Kidney glomerular epithelial cell (primary cell): ENCODE data around the gene IL1F10.
"Not testable (repeated sequence)": the region's sequence is repeated elsewhere in the genome, so short reads cannot be mapped to it uniquely, and the experiment has no call there.

Experiments used
- DNase-seq: peaks from one replicate; lab custom pipeline; 2025; lab: John Stamatoyannopoulos, UW

IL1F10 gene

DNA sequence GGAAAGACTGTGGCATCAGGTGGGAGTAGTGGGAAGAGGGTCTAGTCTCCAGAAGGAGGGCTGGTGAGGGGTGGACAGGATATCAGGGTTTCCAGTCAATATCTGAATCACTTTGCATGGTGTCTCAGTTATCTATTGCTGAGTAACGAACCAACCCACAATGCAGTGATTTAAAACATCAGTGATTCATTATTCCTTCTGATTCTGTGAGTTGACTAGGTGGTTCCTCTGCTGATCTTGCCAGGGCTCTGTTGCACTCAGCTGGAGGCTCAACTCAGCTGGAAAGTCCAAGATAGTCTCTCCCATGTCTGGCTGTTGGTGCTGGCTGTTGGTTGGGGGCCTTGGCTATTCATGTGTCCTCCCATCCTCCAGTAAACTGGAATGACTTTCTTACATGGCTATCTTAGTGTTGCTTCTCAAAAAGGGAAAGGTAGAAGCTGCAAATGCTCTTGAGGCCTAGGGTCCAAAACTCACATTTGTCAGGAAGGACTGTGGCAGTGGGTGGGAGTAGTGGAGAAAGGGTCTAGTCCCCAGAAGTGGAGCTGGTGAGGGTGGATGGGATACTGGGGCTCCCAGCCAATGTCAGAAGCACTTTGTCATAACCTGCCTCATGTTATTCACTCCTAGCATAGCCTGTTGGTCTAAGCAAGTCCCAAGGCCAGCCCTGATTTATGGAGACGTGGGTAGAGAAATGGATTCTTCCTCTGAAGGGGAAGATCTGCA lies 13.9 kb downstream of the IL1F10 start:
- no peak for DNase-seq

- no peak for DNase-seq
These were observed 15.5 kb downstream of the IL1F10 start for GRCh38 chr2:113083296-113083695.

DNA sequence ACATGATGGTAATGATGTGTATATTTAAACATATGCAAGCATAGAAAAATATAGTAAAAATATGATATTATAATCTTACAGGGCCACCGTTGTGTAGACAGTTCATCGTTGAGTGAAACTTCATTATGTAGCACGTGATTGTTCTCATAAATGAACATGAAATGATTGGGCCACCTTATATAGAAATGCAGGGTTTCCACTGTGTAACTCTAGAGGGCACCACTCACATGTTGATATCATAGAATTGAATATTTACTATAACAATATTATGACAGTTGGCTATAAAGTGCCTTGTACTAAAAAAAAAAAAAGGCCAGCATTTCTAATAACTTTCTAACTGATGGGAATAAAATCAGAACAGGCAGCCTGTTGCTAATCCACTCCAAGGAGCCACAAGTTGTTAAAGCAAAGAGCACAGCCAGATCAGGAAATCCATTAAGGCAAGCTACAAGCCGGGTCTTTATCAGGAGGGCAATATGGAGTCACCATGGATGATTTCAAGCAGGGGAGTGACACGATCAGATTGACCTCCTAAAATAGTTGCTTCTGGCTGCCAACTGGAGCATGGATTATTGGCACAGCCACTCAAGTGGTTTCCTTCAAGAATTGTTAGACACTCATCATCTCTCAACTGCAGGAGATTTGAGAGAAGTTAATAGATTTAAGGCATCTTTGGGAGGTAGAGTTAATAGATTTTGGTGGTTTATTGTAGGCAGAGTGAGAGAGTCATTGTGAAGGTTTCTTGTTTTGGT lies 16.7 kb downstream of the IL1F10 start:
- no peak for DNase-seq

DNA sequence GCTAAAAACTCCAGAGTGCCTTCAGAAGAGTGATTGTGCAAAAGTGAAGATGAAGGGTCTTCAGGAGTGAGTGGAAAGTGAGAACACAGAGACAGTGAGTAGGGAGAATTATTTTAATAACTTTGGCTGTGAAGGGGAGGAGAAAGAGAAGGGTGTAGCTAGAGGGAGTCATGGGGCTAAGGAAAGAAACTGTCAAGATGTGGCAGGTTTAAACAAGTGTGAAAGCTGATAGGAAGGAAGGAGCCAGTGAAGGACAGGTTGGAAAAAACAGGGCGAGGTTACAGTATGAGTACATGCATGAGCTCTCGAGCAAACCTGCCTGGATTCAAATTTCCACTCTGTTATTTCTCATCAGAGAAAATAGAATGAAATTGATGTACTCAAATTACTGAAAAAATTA lies 17.8 kb downstream of the IL1F10 start:
- no peak for DNase-seq

DNA sequence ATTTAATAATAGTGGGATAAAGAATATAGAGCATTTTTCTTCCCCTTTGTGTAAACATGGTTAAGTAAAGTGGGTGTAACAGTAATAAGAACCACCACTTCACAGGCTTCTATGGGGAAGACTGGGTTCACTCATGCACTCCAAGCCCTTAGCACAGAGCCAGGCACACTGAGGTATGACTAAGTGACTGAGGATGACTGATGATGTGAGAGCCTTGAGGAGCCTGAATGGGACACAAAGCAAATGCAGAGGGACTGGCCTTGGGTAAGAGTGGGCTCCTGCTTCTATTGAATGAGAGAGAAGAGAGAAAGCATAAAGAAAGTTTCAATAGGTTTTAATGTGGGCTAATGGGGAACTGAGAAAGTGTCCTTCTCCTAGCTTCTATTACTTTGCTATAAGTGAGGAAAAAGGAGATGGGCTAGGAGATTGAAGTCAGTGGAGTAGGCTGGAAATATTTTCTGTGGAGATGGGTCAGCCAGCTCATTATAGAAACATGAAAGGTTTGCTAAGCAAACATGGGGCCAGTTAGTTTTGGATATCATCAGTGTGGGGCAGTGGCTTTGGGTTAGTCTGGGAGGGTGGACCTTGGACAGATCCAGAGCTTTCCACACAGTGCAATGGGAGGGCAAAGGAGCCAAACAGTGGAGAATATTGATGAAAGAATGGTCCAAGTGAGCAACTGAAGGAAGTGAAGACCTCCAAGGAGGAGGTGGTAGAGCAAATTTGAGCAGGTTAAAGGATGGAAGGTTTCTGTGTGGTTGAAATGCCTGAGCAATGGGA lies 20.6 kb downstream of the IL1F10 start:
- DNase-seq, result no peak

GRCh38 chr2:113089916-113090315 lies 22.1 kb downstream of the IL1F10 start:
- no peak for DNase-seq

DNA sequence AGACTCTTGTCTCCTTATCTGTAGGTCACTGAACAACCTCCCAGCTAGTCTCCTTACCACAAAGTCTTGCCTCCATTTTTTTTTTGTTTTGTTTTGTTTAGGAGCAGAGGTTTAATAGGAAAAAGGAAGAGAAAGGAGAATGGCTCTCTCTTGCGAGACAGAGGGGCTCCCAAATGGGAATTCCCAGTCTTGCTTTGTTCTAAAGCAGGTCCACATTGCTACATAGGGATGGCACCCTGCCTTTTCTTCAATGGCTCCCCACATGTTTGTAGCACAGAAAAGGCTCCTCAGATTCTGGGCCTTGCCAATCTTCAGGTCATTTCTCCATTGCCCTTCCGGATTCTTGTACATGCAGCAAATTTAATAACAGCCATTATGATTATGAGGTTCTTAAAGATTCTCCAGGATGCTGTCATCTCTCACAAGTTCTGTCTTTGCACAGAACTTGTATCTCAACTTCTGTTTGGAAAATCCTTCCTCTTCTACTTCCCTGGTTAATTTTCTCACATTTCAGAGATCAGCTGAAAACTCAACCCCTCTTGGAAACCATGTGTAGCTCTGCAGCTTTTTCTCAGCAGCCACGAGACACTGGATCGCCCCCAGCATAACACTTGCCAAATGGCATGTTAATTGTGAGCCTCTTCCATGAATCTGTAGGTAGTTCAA lies 23.6 kb downstream of the IL1F10 start:
- no peak for DNase-seq

DNA sequence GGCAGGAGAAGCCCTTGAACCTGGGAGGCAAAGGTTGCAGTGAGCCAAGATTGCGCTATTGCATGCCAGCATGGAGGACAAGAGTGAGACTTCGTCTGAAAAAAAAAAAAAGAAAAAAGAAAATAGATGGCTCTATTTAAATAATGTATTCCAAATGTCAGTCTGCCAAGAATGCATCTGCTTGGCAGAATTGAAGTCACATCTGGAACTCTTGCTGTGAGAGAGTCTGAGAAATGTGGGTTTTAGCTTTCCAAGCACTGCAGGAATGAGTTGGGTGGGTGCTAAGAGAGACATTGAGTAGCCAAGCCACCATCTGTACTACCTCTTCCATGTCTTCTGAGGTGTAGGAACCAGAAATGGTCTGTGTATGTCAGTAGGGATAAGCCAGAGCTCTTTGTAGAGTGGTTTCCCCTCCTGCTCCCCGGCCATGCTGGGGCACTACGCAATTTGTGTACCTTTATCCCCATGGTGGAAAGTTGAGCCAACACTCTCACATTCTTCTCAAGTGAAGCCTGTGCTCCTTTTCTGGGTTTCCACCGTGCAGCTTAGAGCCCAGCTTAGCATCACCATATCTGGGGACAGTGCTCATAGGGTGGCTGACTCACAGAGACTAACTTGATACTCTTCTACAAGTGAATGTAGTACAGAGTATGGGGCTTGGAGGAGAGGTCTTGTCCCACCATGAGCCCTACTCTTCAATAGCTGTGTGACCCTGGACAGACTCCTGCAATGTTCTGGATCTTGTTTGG lies 25.3 kb downstream of the IL1F10 start:
- DNase-seq, result no peak

DNA sequence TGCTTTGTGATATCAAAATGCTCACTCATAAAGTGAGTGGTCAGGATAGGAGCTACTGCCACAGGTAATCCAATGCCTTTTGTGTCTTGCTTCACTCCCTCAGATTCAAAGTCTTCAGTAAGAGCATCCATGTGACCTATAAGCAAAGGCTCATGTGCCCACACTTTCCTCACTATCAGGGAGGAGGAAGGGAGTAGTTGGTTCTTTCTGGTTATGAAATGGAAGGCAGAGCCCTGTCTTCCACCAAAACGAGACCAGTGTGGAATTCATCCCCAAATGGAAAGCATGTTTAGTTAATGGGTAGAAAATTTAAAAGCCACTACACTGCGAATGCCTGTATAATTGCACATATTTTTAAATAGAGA lies 25.8 kb downstream of the IL1F10 start:
- DNase-seq, result no peak

DNA sequence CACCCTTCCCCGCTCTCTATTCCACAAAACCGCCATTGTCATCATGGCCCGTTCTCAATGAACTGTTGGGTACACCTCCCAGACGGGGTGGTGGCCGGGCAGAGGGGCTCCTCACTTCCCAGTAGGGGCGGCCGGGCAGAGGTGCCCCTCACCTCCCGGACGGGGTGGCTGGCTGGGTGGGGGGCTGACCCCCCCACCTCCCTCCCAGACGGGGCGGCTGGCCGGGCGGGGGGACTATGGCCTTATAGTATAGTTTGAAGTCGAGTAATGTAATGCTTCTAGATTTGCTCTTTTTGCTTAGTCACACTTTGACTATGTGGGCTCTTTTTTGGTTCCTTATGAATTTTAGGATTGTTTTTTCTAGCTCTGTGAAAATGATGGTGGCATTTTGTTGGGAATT lies 28.5 kb downstream of the IL1F10 start:
- DNase-seq, result not testable (repeated sequence)

DNA sequence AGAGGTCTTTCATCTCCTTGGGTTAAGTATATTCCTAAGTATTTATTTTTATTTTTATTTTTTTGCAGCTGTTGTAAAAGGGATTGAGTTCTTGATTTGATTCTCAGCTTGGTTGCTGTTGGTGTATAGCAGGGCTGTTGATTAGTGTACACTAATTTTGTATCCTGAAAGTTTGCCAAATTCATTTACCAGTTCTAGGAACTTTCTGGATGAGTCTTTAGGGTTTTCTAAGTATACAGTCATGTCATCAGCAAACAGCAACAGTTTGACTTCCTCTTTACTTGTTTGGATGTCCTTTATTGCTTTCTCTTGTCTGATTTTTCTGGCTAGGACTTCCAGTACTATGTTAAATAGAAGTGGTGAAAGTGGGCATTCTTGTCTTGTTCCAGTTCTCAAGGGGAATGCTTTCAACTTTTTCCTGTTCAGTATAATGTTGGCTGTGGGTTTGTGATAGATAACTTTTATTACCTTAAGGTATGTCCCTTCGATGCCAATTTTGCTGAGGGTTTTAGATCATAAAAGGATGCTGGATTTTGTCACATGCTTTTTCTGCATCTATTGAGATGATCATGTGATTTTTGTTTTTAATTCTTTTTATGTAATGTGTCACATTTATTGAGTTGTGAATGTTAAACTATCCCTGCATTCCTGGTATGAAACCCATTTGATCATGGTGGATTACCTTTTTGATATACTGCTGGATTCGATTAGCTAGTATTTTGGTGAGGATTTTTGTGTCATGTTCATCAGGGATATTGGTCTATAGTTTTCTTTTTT lies 29.3 kb downstream of the IL1F10 start:
- not testable (repeated sequence) for DNase-seq

DNA sequence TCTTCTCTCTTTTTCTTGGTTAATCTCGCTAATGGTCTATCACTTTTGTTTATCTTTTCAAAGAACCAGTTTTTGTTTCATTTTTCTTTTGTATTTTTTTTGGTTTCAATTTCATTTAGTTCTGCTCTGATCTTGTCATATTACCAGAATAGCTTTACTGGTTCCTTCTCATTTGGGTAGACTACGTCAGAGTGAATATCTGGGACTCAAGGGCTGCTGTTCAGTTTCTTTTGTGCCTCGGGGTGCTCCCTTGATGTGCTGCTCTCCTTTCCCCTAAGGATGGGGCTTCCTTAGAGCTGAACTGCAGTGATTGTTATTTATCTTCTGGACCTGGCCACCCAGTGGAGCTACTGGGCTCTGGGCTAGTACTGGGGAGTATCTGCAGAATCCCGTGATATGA lies 30.3 kb downstream of the IL1F10 start:
- DNase-seq, result no peak

DNA sequence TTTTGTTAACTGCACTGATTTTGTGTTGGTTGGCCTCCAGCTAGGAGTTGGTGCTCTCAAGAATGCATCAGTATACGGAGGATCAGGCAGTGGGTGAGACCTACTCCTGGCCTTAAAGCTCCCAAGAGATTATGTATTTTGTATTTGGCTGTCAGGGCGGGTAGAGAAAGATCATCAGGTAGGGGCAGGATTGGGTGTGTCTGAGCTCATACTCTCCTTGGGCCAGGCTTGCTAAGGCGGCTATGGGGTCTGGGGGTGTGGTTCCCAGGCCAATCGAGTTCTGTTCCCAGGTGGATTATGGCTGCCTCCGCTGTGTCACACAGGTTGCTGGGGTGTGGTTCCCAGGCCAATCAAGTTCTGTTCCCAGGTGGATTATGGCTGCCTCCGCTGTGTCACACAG lies 30.8 kb downstream of the IL1F10 start:
- no peak for DNase-seq

DNA sequence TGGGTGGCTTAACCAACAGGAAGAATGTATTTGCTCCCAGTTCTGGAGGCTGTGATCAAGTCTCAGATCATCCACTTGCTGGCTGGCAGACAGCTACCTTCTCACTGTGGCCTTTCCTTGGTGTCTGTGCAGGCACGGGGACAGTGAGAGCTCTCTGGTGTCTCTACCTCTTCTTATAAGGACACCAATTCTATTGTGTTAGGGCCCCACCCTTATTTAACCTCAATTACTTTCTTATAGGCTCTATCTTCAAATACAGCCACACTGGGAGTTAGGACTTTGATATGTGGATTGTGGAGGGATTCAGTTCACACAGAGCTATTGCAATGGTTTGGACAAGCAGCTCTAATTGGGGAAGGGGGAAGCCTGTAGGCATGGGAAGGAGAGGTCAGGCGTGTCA lies 34.4 kb downstream of the IL1F10 start:
- no peak for DNase-seq

GRCh38 chr2:113103277-113103676 lies 35.5 kb downstream of the IL1F10 start:
- DNase-seq, result no peak

DNA sequence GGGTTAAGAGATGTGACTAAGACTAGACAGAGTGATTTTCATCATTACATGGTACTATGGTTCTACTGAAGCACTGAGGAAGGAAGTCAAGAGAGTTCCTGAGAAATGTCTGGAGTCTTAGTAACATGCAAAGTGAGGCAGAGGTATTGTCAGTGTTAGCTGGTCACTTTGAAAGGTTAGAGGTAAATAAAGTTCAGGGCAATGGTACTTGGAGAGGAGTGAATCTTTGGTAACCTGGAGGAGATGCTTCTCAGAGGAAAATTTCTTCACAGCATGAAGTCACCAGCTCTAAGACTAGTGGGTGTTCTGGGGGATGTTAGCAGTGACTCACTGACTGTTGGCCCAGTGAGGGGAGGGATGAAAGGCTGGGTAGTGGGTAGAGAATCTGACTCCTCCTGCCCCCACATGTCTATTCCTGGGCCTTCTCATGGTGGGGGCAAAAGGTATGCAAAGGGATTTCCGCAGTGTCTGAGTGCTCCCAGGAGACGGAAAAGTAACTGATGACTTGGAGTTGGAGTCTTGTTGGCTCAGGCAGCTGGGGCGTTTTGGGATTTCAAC lies 36.4 kb downstream of the IL1F10 start:
- no peak for DNase-seq

- no peak for DNase-seq
These were observed 37.4 kb downstream of the IL1F10 start for GRCh38 chr2:113105047-113105785.

DNA sequence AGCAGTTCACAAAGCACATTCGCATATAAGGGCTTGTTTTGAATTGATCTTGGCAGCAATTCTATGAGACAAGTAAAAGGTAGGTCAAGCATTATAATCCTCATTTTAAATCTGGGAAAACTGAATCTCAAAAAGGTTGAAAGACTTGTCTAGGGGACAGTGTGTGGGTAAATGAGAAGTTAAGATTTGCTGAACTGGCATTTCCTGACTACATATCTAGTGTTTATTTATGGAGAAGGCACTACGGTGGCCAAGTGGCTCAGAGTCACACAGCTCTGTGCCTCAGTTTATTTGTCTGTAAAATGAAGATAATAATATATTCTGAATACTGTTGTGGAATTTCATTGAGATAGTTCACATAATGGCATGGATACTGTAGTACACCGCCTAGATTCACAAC lies 43.4 kb downstream of the IL1F10 start:
- DNase-seq, result no peak

DNA sequence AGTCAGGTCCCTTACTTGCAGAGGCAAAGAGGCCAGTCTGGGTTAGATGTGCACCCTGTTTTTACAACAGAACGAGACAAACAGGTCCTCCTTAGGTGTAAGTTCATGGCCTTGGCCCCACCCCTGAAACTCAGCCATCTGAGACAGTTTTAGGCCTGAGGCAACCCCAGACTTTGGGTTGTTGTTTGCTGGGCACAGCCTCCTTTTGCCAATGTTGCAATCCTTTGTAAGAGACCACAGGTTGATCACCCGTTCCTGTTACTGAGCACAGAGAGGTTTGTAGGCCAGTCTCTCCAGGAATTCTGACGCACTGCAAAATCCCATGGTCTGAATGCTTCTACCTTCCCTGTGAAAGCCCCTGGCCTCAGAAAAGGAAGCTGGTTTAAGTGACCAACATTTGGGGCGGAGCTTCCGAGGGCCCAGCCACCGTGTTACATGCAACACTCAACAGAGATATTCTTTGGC lies 44.1 kb downstream of the IL1F10 start:
- no peak for DNase-seq

- no peak for DNase-seq
These were observed 44.7 kb downstream of the IL1F10 start for GRCh38 chr2:113112441-113112840.
